HG02973 (cell line): ENCODE data around the gene TMEM41A.
"Not testable (repeated sequence)": the region's sequence is repeated elsewhere in the genome, so short reads cannot be mapped to it uniquely, and the experiment has no call there.

ENCODE experiments used
- ATAC-seq: cut with Tn5 transposase; IDR thresholded peaks from one replicate; pipeline ENCODE4 v1.9.1; 2021; ENCODE audit warnings: moderate library complexity; ENCODE audit not compliant: unreplicated experiment

Gene TMEM41A

GRCh38 chr3:185489462-185489861, 9.4 kb downstream of the TMEM41A start:
- ATAC-seq: no peak

GRCh38 chr3:185488465-185488864, 10.4 kb downstream of the TMEM41A start:
- ATAC-seq: no peak

DNA sequence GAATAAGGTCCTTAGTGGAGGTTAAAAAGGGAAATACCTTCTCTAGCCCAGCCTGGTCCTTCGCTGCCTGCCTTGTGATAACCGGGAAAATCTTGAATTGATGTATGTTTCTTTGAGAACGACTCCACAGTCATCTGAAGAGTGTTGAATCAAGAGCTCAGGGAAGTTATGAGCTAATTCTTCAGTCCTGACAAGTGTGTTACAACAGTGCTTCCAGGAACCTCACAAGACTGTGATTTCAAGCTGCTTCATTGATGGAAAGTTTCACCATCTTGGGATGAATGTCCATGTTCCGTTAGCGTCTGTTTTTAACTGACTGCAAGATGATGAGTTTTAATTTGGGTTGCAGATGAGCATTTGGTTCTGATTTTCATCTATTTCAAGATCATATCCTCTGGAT, 12.4 kb downstream of the TMEM41A start:
- no peak for ATAC-seq

GRCh38 chr3:185484296-185484695, 14.5 kb downstream of the TMEM41A start:
- no peak for ATAC-seq

DNA sequence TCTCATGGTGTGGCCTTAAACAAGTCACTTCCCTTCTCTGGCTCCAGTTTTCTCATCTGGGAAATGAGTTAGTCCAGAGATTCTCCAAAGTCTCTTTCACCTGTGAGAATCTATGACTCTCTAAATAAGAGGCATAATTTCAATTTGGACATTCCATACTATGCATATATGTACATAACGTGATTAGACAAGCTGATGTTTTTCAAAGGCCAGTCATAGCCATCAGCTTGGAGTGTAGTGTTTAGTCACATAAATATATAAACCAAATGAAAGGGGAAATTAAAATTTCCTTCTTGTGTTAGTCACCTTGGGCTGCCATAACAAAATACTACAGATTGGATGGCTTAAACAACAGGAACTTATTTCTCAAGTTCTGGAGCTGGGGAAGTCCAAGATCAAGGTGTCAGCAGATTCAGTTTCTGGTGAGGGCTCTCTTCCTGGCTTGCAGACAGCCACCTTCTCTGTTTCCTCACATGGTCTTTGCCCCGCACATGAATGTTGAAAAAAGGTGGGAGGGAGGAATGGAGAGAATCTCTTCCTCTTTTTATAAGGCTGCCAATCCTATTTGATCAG, 19.4 kb downstream of the TMEM41A start:
- no peak for ATAC-seq

GRCh38 chr3:185477316-185477715, 21.5 kb downstream of the TMEM41A start:
- ATAC-seq: no peak

DNA sequence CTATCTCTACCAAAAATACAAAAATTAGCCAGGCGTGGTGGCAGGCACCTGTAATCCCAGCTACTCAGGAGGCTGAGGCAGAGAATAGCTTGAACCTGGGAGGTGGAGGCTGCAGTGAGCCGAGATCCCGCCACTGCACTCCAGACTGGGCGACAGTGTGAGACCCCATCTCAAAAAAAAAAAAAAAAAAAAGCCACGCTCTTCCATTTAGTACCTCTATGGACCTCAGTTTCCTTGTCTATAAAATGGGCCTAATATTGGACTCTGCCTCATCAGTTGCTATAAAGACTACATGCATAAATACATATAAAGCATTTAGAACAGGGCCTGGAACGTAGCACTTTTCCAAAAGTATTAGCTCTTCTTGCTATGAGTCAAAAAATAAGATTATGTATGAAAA, 23.9 kb downstream of the TMEM41A start:
- not testable (repeated sequence) for ATAC-seq

DNA sequence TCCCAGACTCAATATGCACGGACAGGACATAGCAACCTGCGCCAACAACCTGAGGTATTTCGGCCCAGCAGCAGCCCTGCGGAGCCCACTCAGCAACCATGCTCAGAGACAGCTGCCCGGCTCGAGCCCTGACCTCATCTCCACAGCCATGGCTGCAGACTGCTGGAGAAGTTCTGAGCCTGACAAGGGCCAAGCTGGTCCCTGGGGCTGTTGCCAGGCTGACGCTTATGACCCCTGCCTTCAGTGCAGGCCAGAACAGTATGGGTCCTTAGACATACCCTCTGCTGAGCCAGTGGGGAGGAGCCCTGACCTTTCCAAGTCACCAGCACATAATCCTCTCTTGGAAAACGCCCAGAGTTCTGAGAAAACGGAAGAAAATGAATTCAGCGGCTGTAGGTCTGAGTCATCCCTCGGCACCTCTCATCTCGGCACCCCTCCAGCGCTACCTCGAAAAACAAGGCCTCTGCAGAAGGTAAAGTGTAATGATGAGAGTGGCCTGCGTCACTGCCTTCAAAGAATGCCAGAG, 25.5 kb downstream of the TMEM41A start:
- ATAC-seq: no peak

- ATAC-seq: no peak
Measured at GRCh38 chr3:185470323-185470722, 28.5 kb downstream of the TMEM41A start.

DNA sequence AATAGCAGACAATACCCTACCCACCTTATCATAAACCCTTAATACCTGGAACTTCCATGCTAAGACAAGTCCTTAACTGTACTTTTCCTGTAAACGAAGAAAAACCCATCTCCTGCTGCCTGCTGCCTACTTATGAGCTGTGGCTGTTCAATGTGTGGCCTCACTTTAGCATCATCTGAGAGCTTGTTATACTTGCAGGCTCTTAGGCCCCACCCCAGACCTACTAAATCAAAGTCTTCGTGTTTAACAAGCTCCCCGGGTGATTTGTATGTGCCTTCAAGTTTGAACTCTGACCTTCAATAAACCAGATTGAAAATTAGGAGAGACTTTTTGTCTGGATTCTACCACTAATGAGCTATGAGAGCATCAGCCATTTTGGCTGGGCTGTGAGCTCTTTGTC, 29.3 kb downstream of the TMEM41A start:
- ATAC-seq: no peak

DNA sequence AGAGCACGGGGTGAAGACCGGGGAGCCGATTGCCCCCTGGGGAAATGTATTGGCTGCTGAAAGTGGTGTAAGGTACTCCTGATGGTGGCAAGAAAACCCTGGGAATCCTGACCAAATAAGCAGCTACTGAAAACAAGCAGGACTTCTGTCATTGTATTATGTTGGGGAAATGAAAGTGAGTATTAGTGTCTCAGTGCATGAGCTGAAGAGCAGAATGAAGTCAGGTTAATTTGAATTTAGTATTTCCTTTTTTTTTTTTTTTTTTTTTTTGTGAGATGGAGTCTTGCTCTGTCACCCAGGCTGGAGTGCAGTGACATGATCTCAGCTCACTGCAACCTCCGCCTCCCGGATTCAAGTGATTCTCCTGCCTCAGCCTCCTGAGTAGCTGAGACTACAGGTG, 32.7 kb downstream of the TMEM41A start:
- not testable (repeated sequence) for ATAC-seq

DNA sequence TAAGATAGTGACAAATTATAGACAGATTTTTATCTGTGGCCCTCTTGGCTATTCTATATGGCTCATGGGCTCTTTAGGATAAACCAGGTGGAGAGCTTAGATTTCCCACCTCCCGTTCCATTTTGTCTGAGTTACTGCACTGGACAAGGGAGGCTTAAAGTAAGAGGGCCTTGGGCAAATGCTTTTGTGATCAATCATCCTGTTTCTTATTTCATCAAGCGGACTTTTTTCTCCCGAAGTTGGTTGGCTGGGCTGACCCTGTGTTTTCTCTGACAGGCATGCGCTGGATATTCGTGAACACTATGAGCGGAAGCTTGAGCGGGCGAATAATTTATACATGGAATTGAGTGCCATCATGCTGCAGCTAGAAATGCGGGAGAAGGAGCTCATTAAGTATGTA, 33.4 kb downstream of the TMEM41A start:
- no peak for ATAC-seq

GRCh38 chr3:185460719-185461350, 38.0 kb downstream of the TMEM41A start:
- no peak for ATAC-seq

- ATAC-seq: no peak
Measured at GRCh38 chr3:185460309-185460708, 38.5 kb downstream of the TMEM41A start.

GRCh38 chr3:185457376-185457775, 41.5 kb downstream of the TMEM41A start:
- ATAC-seq: no peak

DNA sequence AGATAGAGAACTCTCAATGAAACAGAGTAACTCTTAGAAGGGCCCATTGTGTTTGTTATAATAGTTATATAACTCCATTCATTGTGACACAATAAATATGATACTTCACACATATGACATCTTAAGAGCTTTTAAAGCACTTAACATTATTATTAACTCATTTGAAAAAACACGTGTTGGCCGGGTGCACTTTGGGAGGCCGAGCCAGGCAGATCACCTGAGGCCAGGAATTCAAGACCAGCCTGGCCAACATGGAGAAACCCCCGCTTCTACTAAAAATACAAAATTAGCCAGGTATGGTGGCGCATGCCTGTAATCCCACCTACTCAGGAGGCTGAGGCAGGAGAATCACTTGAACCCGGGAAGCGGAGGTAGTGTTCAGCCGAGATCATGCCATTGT, 47.4 kb downstream of the TMEM41A start:
- ATAC-seq: not testable (repeated sequence)

DNA sequence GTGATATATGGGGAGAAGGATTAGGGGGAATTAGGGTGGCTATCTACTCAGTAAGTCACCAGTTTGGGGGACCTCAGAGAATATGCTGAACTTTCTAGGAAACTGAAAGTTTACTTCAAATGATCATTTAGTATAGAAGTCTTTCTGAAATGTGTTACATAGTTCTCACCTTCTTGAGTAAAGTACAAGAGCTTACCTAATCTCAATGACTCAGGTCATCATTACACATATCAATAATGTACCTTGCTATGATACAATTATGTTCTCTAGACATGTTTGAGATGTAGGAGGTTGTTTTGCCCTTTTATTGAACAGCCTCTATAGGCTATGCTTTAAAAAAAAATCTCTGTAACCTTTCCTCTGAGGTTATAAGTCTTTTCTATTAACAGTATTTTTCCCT, 50.7 kb downstream of the TMEM41A start:
- ATAC-seq: no peak

DNA sequence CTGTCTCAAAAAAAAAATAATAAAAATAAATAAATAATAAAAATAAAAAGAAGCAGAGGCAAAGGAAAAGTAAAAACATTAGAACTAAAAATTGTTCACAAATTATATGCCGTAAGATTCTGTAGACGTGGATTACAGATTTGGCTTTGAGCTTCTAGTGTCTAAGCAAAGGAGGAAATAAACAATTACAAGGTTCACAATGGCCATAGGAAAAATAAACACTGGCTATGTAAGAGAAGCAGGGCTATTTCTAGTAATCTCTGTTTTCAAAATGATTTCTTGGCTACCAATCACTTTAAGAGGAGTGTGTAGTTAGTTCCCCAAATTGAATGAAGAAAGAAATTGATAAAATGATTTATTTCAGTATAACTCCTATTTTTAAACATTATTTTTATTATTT, 54.5 kb downstream of the TMEM41A start:
- ATAC-seq: no peak

- no peak for ATAC-seq
Measured at GRCh38 chr3:185442031-185442430, 56.8 kb downstream of the TMEM41A start.

GRCh38 chr3:185439745-185440466, 58.9 kb downstream of the TMEM41A start:
- no peak for ATAC-seq
